Esophagus squamous epithelium (tissue), 4 donors: ENCODE data around the gene FLT3LG.

ENCODE experiments used
- POLR2A ChIP-seq, 4 donors: fragments of 450-650 bp; IDR thresholded peaks; one replicate each; pipeline ENCODE4 v1.6.1; 2017; ENCODE audit warnings: antibody characterized with exemption in 4 of 4, mild to moderate bottlenecking in 4 of 4, moderate library complexity in 3 of 4
- TF ChIP-seq, protein P1 (sequence below), 6 experiments: fragments of 450-650 bp in 4 of 6; fragments of 200-600 bp in 2 of 6; sonication (generic) in 2 of 6; IDR thresholded peaks; one replicate each; pipeline ENCODE4 v1.5.1; 2016 to 2019; ENCODE audit warnings: antibody characterized with exemption in 6 of 6, mild to moderate bottlenecking in 4 of 6, moderate library complexity in 4 of 6

DNA sequence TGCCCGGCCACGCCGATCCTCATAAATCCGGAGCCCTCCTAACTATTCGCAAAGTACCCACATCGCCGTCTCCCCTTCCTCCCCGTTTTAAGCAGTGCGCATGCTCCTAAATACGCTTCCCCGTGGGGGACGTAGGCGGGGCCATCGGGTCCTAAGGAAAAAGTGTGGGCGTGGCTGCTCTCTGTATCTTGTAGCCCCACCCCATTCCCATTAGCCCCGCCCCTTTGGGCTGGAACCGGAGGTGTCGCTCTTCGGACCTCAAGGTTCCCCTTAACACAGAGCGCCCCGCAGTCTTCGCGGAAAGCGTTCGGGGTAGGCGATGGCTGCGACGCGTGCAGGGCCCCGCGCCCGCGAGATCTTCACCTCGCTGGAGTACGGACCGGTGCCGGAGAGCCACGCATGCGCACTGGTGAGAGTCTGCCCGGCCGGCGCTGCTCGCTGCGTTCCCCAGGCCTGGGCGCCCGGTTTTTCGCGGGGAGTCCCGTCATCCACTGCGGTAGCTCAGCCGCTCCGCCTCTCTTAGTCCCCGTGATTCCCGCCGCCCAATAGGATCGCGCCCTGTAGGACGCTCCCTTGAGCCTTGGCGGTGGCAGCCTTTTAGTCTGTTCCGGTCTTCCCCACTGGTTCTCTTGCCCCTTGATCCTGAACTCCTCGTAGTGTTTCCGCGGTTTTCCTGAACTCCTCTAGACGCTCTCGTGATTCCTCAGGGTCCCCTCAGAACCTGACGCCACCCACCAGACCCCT is 20.8 kb upstream of the FLT3LG start, which contains the start of gene ALDH16A1:
- TF ChIP-seq, protein P1, sequence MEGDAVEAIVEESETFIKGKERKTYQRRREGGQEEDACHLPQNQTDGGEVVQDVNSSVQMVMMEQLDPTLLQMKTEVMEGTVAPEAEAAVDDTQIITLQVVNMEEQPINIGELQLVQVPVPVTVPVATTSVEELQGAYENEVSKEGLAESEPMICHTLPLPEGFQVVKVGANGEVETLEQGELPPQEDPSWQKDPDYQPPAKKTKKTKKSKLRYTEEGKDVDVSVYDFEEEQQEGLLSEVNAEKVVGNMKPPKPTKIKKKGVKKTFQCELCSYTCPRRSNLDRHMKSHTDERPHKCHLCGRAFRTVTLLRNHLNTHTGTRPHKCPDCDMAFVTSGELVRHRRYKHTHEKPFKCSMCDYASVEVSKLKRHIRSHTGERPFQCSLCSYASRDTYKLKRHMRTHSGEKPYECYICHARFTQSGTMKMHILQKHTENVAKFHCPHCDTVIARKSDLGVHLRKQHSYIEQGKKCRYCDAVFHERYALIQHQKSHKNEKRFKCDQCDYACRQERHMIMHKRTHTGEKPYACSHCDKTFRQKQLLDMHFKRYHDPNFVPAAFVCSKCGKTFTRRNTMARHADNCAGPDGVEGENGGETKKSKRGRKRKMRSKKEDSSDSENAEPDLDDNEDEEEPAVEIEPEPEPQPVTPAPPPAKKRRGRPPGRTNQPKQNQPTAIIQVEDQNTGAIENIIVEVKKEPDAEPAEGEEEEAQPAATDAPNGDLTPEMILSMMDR (IDR thresholded peaks at IDR 0.05) = peak in 1 of 6 experiments; percentile 32
- peak in 3 of 4 donors; percentile 35 to 93 (median 75) for TF ChIP-seq POLR2A (IDR thresholded peaks at IDR 0.05)
